ENCODE data around the gene ATAD3B.
"Not testable (repeated sequence)": the region's sequence is repeated elsewhere in the genome, so short reads cannot be mapped to it uniquely, and the experiment has no call there.

ATAD3B gene

GRCh38 chr1:1427106-1427819, 44.3 kb upstream of the ATAD3B start:
- Histone ChIP-seq H2AFZ (ENCODE audit: low read depth, low read length) (no peak overlapping the region), H3K9ac (ENCODE audit: low read length) (no peak overlapping the region), H3K27ac (ENCODE audit: low read length, poor library complexity, severe bottlenecking) (no peak overlapping the region), H3K4me3 (ENCODE audit: insufficient read depth in 1 of 2, low read depth in 1 of 2, low read length in 2 of 2) (peak overlapping the region in 1 of 2 experiments; percentile 62), H3K4me2 (ENCODE audit: low read length, poor library complexity, severe bottlenecking) (peak overlapping the region; percentile 66), H3K23ac (ENCODE audit: low read length in 2 of 2) (no peak overlapping the region), H3K27me3 (ENCODE audit: control insufficient read depth in 1 of 2, insufficient read depth in 1 of 2, low read length in 2 of 2) (peaks cover 0 to 5% of the 10 kb centered on the region in 2 experiments), H4K91ac (ENCODE audit: low read length) (no peak overlapping the region), H2BK5ac (ENCODE audit: low read depth, low read length, poor library complexity, severe bottlenecking) (no peak overlapping the region), H3K79me1 (replicated peaks; ENCODE audit: low read length, poor library complexity, severe bottlenecking) (no peaks in the 10 kb centered on the region), H3K9me3 (ENCODE audit: control insufficient read depth, low read length) (no peaks in the 10 kb centered on the region), H4K8ac (ENCODE audit: low read length) (peak overlapping the region; percentile 77), H2AK5ac (ENCODE audit: low read length, severe bottlenecking) (no peak overlapping the region), H2BK15ac (ENCODE audit: low read depth, poor library complexity, severe bottlenecking) (no peak overlapping the region), H2BK12ac (ENCODE audit: low read length in 2 of 2) (no peak overlapping the region), H2BK120ac (ENCODE audit: low read depth, low read length) (peak overlapping the region; percentile 87), H3K14ac (ENCODE audit: low read length in 2 of 2) (no peak overlapping the region), H3K18ac (ENCODE audit: low read depth in 1 of 2, low read length in 2 of 2) (peak overlapping the region; percentile 58 to 69), H3K36me3 (ENCODE audit: control insufficient read depth in 1 of 2, insufficient read depth in 2 of 2, low read depth in 1 of 2, low read length in 2 of 2) (no peaks in the 10 kb centered on the region), H3K4me1 (ENCODE audit: control insufficient read depth, insufficient read depth, low read depth, low read length) (peaks cover 35% of the 10 kb centered on the region), H3K4ac (ENCODE audit: low read depth in 1 of 2, low read length in 2 of 2) (peak overlapping the region in 1 of 2 experiments; percentile 59)
- 50% methylated on average over 19 of the region's 66 CpGs for WGBS
- no peak for DNase-seq

- WGBS = no CpG with 5 or more reads among the region's 22 CpGs
- Histone ChIP-seq H2BK120ac (ENCODE audit: low read depth, low read length) (peak overlapping the region; percentile 87), H3K23ac (ENCODE audit: low read length in 2 of 2) (no peak overlapping the region)
These were observed 43.8 kb upstream of the ATAD3B start for GRCh38 chr1:1427820-1428148.

GRCh38 chr1:1428174-1428573, 43.4 kb upstream of the ATAD3B start:
- Histone ChIP-seq H3K4me1 (ENCODE audit: control insufficient read depth, insufficient read depth, low read depth, low read length) (peaks cover 38% of the 10 kb centered on the region), H3K23ac (ENCODE audit: low read length in 2 of 2) (no peak overlapping the region), H3K9me3 (ENCODE audit: control insufficient read depth, low read length) (no peaks in the 10 kb centered on the region), H3K14ac (ENCODE audit: low read length in 2 of 2) (no peak overlapping the region), H3K4me3 (ENCODE audit: insufficient read depth in 1 of 2, low read depth in 1 of 2, low read length in 2 of 2) (no peak overlapping the region), H3K4ac (ENCODE audit: low read depth in 1 of 2, low read length in 2 of 2) (no peak overlapping the region), H3K79me1 (replicated peaks; ENCODE audit: low read length, poor library complexity, severe bottlenecking) (no peaks in the 10 kb centered on the region), H3K9ac (ENCODE audit: low read length) (no peak overlapping the region), H4K8ac (ENCODE audit: low read length) (no peak overlapping the region), H4K91ac (ENCODE audit: low read length) (peak overlapping the region; percentile 1), H2BK120ac (ENCODE audit: low read depth, low read length) (no peak overlapping the region), H2BK15ac (ENCODE audit: low read depth, poor library complexity, severe bottlenecking) (peak overlapping the region; percentile 80), H3K18ac (ENCODE audit: low read depth in 1 of 2, low read length in 2 of 2) (peak overlapping the region in 1 of 2 experiments; percentile 11), H2BK5ac (ENCODE audit: low read depth, low read length, poor library complexity, severe bottlenecking) (no peak overlapping the region), H2AFZ (ENCODE audit: low read depth, low read length) (no peak overlapping the region), H3K27me3 (ENCODE audit: control insufficient read depth in 1 of 2, insufficient read depth in 1 of 2, low read length in 2 of 2) (peaks cover 0 to 5% of the 10 kb centered on the region in 2 experiments), H3K27ac (ENCODE audit: low read length, poor library complexity, severe bottlenecking) (no peak overlapping the region), H3K36me3 (ENCODE audit: control insufficient read depth in 1 of 2, insufficient read depth in 2 of 2, low read depth in 1 of 2, low read length in 2 of 2) (no peaks in the 10 kb centered on the region), H3K4me2 (ENCODE audit: low read length, poor library complexity, severe bottlenecking) (no peak overlapping the region), H2AK5ac (ENCODE audit: low read length, severe bottlenecking) (no peak overlapping the region), H2BK12ac (ENCODE audit: low read length in 2 of 2) (no peak overlapping the region)
- WGBS = 92% methylated on average over 19 of the region's 19 CpGs
- DNase-seq = no peak

More at GRCh38 chr1:1427820-1428148, 43.8 kb upstream of the ATAD3B start:
- Histone ChIP-seq H2AK5ac (ENCODE audit: low read length, severe bottlenecking) (no peak overlapping the region), H2BK12ac (ENCODE audit: low read length in 2 of 2) (no peak overlapping the region), H2AFZ (ENCODE audit: low read depth, low read length) (no peak overlapping the region), H3K4ac (ENCODE audit: low read depth in 1 of 2, low read length in 2 of 2) (no peak overlapping the region), H3K36me3 (ENCODE audit: control insufficient read depth in 1 of 2, insufficient read depth in 2 of 2, low read depth in 1 of 2, low read length in 2 of 2) (no peaks in the 10 kb centered on the region), H3K9me3 (ENCODE audit: control insufficient read depth, low read length) (no peaks in the 10 kb centered on the region), H2BK5ac (ENCODE audit: low read depth, low read length, poor library complexity, severe bottlenecking) (no peak overlapping the region), H3K4me1 (ENCODE audit: control insufficient read depth, insufficient read depth, low read depth, low read length) (peaks cover 35% of the 10 kb centered on the region), H3K4me3 (ENCODE audit: insufficient read depth in 1 of 2, low read depth in 1 of 2, low read length in 2 of 2) (peak overlapping the region in 1 of 2 experiments; percentile 62), H3K9ac (ENCODE audit: low read length) (no peak overlapping the region), H3K18ac (ENCODE audit: low read depth in 1 of 2, low read length in 2 of 2) (peak overlapping the region; percentile 58 to 69), H3K27me3 (ENCODE audit: control insufficient read depth in 1 of 2, insufficient read depth in 1 of 2, low read length in 2 of 2) (peaks cover 0 to 5% of the 10 kb centered on the region in 2 experiments), H4K8ac (ENCODE audit: low read length) (peak overlapping the region; percentile 77), H2BK15ac (ENCODE audit: low read depth, poor library complexity, severe bottlenecking) (no peak overlapping the region), H3K14ac (ENCODE audit: low read length in 2 of 2) (no peak overlapping the region), H3K27ac (ENCODE audit: low read length, poor library complexity, severe bottlenecking) (no peak overlapping the region), H4K91ac (ENCODE audit: low read length) (no peak overlapping the region), H3K79me1 (replicated peaks; ENCODE audit: low read length, poor library complexity, severe bottlenecking) (no peaks in the 10 kb centered on the region), H3K4me2 (ENCODE audit: low read length, poor library complexity, severe bottlenecking) (peak overlapping the region; percentile 66)
- no peak for DNase-seq

- H3K36me3 ChIP-seq (ENCODE audit: control insufficient read depth in 1 of 2, insufficient read depth in 2 of 2, low read depth in 1 of 2, low read length in 2 of 2); H2AFZ ChIP-seq (ENCODE audit: low read depth, low read length); H3K27me3 ChIP-seq (ENCODE audit: control insufficient read depth in 1 of 2, insufficient read depth in 1 of 2, low read length in 2 of 2); H3K18ac ChIP-seq (ENCODE audit: low read depth in 1 of 2, low read length in 2 of 2); H2AK5ac ChIP-seq (ENCODE audit: low read length, severe bottlenecking); H2BK5ac ChIP-seq (ENCODE audit: low read depth, low read length, poor library complexity, severe bottlenecking); H2BK12ac ChIP-seq (ENCODE audit: low read length in 2 of 2); H3K27ac ChIP-seq (ENCODE audit: low read length, poor library complexity, severe bottlenecking); H3K79me1 ChIP-seq (replicated peaks; ENCODE audit: low read length, poor library complexity, severe bottlenecking); H3K4ac ChIP-seq (ENCODE audit: low read depth in 1 of 2, low read length in 2 of 2); H3K9ac ChIP-seq (ENCODE audit: low read length); H3K9me3 ChIP-seq (ENCODE audit: control insufficient read depth, low read length); H3K4me2 ChIP-seq (ENCODE audit: low read length, poor library complexity, severe bottlenecking); DNase-seq; H2BK15ac ChIP-seq (ENCODE audit: low read depth, poor library complexity, severe bottlenecking); H4K8ac ChIP-seq (ENCODE audit: low read length); H3K14ac ChIP-seq (ENCODE audit: low read length in 2 of 2); H3K23ac ChIP-seq (ENCODE audit: low read length in 2 of 2); H3K4me3 ChIP-seq (ENCODE audit: insufficient read depth in 1 of 2, low read depth in 1 of 2, low read length in 2 of 2); H4K91ac ChIP-seq (ENCODE audit: low read length); H2BK120ac ChIP-seq (ENCODE audit: low read depth, low read length): not testable (repeated sequence)
- WGBS = 90% methylated on average over 6 of the region's 6 CpGs
- H3K4me1 ChIP-seq (ENCODE audit: control insufficient read depth, insufficient read depth, low read depth, low read length) = peaks cover 46% of the 10 kb centered on the region
These were observed 42.6 kb upstream of the ATAD3B start for GRCh38 chr1:1428967-1429366.
